CD4-positive, alpha-beta T cell treated with Interleukin-2 at 100 ng/mL for 4 hours (primary cell): ENCODE data around the gene CDK5RAP1.
A peak's percentile ranks its signal among the peaks of the same experiment; 100 is the strongest.
"Not testable (repeated sequence)": the region's sequence is repeated elsewhere in the genome, so short reads cannot be mapped to it uniquely, and the experiment has no call there.

Experiments used
- DNase-seq: peaks from one replicate; pipeline ENCODE4 v3.0.0-alpha.2; 2020; ENCODE audit warnings: low spot score

Gene CDK5RAP1

GRCh38 chr20:33419140-33419974 lies 18.0 kb upstream of the CDK5RAP1 start:
- DNase-seq = no peak

GRCh38 chr20:33418033-33418432 lies 16.7 kb upstream of the CDK5RAP1 start:
- no peak for DNase-seq

- no peak for DNase-seq
Observed at GRCh38 chr20:33415948-33416347, 14.6 kb upstream of the CDK5RAP1 start.

GRCh38 chr20:33412484-33412838 lies 11.1 kb upstream of the CDK5RAP1 start:
- no peak for DNase-seq

- no peak for DNase-seq
Observed at GRCh38 chr20:33411711-33412483, 10.6 kb upstream of the CDK5RAP1 start.

- DNase-seq = no peak
Observed at GRCh38 chr20:33411242-33411641, 9.9 kb upstream of the CDK5RAP1 start.

GRCh38 chr20:33410081-33410742 lies 8.9 kb upstream of the CDK5RAP1 start:
- DNase-seq = no peak

GRCh38 chr20:33408716-33409654 lies 7.7 kb upstream of the CDK5RAP1 start:
- no peak for DNase-seq

GRCh38 chr20:33408313-33408712 lies 7.0 kb upstream of the CDK5RAP1 start:
- no peak for DNase-seq

- no peak for DNase-seq
Observed at GRCh38 chr20:33407796-33408195, 6.5 kb upstream of the CDK5RAP1 start.

GRCh38 chr20:33407251-33407650 lies 5.9 kb upstream of the CDK5RAP1 start:
- DNase-seq = no peak

- no peak for DNase-seq
Observed at GRCh38 chr20:33404281-33404680, 3.0 kb upstream of the CDK5RAP1 start.

- DNase-seq = no peak
Observed at GRCh38 chr20:33401921-33402369, 626 bp upstream of the CDK5RAP1 start.

GRCh38 chr20:33400812-33401183 lies 521 bp downstream of the CDK5RAP1 start:
- DNase-seq = peak; percentile 7

- no peak for DNase-seq
Observed at GRCh38 chr20:33399924-33400323, 1.4 kb downstream of the CDK5RAP1 start.

- DNase-seq = no peak
Observed at GRCh38 chr20:33394718-33395117, 6.6 kb downstream of the CDK5RAP1 start.

- no peak for DNase-seq
Observed at GRCh38 chr20:33393609-33394008, 7.7 kb downstream of the CDK5RAP1 start.

- DNase-seq = no peak
Observed at GRCh38 chr20:33391722-33392415, 9.4 kb downstream of the CDK5RAP1 start.

- not testable (repeated sequence) for DNase-seq
Observed at GRCh38 chr20:33389326-33389725, 12.0 kb downstream of the CDK5RAP1 start.

- no peak for DNase-seq
Observed at GRCh38 chr20:33388268-33388667, 13.1 kb downstream of the CDK5RAP1 start.

GRCh38 chr20:33387177-33387576 lies 14.1 kb downstream of the CDK5RAP1 start:
- no peak for DNase-seq
